CD4-positive, alpha-beta T cell treated with Interferon alpha-2 for 1 hour (primary cell): ENCODE measurements around the gene KLHDC9.
A peak's percentile ranks its signal among the peaks of the same experiment; 100 is the strongest.

Experiments
- DNase-seq, 2 donors: peaks; one replicate each; pipeline ENCODE4 v3.0.0-alpha.2; 2020 to 2022

KLHDC9 gene

DNA sequence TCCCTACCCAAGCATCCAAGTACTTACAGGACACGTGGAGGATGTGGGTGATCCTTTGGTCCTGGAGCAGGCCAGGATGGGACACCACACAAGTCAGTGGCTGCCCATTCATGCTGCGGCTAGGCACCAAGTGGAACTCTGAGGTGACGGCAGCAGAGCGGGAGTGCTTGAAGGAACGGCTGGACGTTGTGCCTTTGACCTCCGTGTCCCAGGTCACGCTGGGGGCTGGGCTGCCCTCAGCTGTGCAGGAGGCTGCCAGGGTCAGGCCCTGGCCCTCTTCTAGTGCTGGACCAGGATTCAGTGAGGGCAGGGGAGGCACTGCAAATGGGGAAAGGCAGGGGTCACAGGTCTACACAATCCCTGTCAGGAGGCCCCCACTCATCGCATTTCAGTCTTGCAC, 20.7 kb upstream of the KLHDC9 start:
- no peak for DNase-seq

DNA sequence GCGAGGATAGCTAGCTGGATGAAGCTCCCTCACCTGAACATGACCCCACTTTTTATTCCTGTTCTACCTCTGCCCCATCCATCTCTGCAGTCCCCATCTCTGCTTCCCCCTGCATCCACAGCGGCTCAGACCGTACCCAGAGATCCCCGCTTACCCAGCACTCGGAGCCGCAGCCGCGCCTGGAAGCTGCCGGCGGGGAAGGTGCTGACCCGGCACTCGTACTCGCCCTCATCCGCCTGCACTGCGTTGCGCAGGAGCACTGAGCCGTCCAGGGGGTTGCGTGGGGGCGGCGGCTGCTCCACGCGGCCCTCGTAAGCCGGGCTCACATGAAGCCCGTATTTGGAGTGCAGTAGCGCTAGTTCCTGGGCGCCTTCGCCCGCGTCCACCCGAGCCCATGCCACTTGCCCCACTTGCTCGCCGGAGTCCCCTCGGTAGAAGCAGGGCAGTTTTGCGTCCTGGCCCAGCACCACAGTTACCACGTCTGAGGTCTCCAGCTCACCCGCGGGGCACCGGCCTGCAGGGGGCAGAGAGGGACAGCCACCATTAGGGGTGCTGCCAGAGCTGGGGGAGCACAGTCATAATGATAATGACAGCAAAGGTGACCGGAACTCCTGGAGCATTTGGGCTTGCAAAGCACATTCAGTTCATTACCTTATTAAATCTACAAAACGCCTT, 18.6 kb upstream of the KLHDC9 start:
- no peak for DNase-seq

DNA sequence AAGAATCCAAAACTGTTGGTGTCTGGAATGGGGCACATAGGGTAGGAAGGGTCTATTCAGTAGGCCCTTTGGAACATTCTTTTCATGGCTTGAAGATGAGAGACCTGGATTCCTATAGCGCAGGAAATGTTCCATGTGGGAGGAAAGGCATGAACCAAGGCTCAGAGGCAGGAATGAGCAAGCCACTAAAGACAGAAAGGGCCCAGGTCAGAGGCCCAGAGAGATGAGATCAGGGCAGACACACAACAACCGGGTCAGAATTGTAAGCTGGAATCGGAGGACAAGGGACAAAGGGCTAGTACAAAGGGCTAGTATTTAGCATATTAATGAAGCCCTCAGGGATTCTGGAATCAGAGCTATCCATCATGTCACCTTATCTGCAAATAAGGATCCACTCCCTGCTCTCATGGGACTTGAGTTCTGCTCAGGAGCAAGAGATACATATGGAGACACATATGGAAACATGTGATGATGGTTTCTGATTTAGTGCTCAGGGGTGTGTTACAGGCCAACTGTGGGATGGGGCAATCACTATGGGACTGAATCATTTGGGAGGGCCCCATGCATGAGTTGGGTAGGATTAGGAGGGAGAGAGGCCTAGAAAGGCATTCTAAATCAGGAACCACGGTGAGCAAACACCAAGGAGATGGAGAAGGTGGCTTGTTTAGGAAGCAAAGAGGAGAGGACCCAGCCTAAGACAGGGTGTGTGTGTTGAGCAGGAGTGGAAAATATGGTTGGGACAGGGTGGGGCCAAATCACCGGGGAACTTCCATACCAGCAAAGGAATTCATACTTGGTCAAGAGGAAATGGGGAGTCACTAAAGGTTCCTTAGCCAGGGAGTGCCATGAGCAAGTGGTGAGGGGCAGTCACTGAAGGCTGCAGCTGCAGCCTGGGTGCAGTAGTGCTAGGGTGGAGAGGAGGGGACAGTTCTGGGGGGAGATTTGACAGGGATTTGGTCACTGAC, 17.4 kb upstream of the KLHDC9 start:
- no peak for DNase-seq

DNA sequence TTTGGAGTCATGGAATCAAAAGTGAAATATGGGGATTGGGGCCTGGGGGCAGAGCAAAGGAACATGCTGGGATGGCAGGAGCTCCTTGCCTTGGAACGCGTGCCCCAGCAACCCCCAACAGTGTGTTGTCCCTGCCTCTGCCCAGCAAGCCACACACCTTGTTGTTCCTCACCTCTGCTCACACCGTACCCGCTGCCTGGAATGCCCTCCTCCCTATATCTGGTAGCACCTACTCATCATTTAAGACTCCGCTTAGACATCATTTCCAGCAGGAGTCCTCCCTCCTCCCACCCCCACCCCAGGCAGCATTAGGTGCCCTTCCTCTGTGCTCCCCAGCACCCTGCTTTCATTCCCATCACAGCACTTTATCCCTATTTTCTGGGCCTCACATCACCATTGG, 16.6 kb upstream of the KLHDC9 start:
- DNase-seq: no peak

DNA sequence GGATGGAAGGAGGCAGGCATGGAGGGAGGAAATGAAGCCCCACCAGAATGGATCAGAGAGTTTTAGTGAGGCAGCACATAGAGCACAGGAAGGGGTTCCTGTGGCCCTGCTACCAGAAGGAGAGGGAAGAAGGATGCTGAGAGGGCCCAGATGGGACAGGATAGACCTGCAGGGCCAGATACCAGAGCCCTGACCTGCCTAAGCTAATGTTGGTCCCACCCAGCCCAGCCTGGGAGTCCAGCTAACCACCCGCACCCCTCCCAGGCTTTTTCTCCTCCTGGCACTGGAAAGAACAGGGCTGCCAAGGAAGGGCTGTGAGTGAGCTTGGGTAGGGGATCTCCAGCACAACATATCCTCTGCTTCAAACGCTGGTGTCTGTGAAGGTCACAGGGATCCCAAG, 15.7 kb upstream of the KLHDC9 start:
- no peak for DNase-seq

DNA sequence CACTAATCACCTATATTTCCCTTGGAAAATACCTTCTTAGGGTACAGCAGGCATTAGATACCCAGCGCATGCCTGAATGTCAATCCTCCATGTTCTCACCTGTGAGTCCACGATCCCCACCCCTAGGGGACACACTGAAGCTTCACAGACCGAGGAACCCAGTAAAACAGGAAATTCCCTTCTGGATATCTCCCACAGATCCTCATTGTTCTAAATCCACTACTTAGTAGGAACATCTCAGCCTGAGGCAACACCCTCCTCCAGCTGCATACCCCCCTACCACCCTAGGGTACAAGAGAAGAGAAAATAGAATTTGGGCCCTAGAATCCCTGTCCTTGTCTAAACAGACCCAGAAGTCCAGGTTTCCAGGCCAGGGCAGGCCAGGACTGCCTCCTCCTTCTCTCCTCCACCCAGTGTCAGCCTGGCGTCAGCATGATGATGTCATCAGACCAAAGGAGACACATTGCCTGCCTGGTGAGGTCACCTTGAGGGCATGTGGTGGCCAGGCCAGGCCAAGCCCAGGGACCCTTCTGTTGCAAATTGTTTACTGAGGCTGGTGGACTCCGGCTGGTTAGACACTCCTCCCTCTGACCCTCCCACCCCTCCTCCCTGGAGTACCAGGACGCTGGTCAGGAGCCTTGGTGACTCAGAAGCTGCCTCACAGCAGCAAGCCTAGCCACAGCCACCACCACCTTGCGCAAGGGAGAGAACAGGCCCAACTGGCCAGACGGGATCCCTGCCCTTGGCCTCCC, 15.0 kb upstream of the KLHDC9 start:
- peak in 1 of 2 donors; percentile 77 for DNase-seq

DNA sequence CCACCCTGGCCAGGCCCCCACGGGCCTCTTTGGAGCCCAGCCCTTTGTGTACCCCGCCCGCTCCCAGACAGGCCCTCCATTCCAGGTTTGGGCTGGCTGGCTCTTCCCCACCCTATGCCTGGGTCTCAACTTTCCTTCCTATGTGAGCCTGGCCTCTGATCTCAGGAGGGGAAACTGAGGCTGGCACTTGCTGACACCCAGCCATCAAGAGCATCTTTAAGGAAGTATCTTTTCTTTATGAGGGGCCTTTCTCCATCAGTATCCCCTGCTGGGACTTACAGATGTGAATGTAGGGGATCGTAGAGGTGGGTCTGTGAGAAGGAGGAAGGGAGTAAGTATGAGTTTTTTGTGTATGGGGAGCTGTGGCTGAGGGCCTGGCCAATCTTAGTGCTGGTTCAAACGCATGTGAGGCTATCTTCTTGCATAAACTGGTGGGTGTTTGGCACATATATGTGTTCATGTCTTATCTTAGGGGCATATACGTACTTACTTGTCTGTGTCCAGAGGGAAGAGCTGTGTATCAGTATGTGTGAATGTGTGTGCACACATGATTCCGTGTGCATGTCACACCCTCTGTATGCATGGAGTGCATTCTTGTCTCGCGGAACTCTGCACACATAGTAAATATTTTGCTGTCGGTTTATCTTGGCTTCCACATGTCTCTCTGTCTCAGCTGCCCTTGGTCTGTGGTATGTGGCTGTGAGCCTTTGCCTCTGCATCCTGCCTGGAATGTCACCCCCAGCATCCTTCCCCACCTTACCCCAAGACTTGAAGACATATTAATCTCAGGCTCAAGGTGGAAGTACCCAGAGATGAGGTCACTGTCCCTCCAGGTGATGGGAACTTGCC, 14.2 kb upstream of the KLHDC9 start:
- DNase-seq: no peak

DNA sequence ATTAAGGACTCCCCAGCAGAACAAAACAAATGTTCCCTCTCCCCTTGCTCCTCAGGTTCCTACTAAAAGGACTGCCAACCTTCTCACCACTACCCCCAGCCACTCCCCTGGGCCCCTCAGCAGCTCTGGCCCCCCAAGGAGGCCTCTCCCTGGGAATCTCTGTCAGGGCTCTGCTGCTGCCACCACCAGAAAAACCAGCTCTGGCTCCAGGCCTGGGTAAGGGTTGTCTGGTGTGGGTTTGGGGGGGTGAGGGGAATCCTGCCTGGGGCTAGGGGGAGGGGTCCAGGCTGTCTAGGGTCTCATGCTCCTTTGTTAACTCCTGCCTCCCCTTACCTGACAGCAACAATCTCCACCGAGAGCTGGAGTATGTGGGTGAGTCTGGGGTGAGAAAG, 13.6 kb upstream of the KLHDC9 start:
- no peak for DNase-seq

DNA sequence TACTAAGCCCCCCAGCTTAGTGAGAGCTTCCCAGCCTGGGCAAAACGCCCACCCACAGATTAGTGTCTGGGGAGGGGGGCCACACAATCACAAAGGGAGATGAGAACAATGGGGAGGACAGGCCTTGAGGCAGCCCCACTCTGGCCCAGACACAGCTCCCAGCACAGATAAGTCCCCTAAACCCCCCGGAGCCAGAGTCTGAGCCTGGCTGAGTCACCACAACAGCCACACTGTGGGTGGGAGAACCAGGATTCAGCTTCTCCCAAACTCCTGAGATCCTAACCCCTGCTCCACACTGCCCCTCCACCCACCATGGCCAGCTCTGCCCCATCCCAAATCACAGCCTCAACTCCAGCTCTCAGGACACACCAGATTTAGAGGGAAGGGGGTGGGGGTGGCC, 13.0 kb upstream of the KLHDC9 start:
- DNase-seq: no peak

DNA sequence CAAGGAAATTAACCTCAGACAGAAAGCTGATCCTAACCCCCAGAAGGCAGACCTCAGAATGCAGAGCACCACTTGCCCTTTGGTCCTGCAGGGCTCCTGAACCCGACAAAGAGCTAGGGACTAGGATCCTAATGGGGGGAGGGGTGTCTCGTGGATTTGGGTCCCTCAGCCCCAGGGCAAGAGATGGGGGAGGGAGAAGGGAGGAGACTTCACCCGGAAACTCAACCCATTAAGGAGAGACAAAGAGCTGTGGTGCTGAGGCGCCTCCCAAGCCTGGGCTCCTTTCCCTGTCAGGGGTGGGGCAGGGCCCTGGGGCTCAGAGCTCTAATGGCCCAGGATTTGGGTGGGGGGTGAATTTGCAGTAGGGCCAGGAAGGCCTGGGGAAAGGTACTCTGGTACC, 11.7 kb upstream of the KLHDC9 start:
- DNase-seq: no peak

DNA sequence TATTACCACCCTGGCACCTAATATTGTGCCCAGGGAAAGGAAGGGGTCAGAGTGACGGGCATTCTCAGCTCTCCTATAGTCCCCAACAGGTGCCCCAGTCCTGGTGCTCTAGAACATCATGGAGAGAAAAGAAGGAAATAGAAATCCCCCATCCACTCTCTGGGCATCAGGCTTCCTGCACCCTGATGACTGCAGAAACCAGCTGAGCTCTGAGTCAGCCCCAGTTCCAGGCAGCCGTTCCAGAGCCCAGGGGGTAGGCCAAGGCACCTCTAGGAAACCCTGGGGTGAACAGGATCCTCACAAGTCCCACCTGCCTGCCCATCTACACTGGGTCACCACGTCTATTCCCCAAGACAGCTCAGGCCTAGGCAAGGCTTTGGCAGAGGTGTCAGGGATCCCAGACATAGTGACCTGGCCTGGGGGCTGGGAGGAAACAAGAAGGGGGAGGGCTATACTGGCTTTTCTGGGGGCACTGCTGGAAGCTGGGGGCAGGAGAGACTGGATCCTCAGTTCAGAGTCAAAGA, 9.5 kb upstream of the KLHDC9 start:
- no peak for DNase-seq

DNA sequence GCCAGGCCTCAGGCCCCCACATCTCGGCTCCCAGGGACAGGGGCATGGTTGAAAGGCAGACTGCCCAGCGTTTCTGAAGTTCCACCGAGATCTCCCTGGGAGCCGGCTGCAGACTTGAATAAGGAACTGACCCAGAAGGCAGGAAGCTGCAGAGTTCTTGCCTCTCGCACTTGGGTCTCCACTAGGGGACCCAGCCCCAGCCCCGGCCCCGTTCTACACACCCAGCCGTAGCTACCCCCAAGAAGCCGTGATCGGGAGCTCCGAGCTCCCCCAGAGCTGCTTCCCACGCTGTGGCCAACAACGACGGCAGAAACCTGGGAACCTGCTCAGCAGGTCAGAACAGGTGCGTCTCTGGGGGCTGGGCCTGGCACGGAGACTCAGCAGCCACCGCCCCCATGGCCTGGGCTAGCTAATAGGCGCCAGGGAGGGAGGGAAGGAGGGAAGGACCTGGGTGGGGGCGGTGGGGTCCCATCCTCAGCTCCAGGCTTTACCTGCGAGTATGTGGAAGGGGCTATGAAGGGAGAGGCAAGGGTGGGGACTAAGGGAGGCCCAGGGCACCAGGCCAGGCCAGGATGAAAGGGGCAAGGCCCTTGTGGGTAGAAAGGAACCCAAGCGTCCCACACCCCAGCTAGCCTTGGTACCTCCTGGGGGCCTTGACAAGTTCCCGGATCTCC, 8.8 kb upstream of the KLHDC9 start, which contains the start of gene NECTIN4:
Gene NECTIN4, minus strand, starts transcription at position 308 of the 674 bp plus-strand sequence. Its CDS starts 262 bp downstream, at position 46.
- no peak for DNase-seq

DNA sequence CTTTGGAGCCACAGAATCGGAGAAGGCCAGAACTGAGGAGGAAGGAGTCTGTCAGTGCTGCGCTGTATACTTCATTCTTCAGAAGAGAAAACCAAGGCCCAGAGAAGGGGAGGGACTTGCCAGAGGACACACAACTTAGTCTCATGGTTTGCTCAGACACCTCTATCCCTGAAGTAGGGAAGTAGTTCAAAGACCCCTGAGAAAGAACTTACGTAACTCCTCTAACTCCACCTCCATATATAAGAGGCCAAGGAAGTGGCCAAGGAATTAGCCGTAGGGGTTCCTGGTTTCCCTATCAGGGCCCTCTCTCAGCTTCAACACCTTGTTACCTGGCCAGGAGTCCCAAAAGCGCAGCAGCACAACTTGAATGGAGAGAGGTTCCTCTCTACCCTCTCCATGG, 8.2 kb upstream of the KLHDC9 start:
- DNase-seq: no peak

DNA sequence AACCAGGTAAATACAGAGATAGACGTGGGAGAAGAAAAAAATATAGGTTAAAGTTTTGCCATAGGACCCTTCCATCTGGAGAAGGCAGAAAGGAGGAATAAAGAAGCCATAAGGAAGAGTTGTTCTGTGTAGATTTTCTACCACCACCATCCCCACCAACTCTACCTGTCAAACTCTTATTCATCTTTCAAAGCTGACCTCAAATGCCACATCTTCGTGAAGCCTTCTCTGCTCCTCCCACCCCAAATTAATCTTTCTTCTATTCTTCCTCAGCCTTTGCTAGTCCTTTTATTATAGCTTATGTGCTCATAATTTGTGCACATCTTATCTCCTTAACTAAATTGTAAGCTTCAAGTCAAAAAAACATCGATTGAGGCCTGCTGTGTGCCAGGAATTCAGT, 7.5 kb upstream of the KLHDC9 start:
- no peak for DNase-seq

DNA sequence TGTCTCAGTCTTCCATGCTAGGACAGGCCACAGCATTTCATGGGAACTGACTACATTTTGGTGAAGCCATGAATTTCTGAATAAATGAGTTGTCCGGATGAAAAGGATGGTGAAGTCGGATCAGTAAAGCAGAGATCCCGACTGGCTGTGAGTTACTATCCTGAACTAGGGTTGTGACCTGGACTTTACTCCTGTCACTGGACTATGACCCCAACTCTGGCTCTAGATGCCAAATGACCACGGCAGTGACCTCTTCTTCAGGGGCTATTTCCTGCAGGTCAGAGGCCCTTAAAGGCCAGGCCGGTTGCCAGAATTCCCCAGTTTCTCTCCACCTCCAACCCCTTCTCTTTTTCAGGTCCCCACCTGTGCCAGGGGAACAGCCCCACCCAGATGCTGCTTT, 7.1 kb upstream of the KLHDC9 start:
- DNase-seq: no peak

DNA sequence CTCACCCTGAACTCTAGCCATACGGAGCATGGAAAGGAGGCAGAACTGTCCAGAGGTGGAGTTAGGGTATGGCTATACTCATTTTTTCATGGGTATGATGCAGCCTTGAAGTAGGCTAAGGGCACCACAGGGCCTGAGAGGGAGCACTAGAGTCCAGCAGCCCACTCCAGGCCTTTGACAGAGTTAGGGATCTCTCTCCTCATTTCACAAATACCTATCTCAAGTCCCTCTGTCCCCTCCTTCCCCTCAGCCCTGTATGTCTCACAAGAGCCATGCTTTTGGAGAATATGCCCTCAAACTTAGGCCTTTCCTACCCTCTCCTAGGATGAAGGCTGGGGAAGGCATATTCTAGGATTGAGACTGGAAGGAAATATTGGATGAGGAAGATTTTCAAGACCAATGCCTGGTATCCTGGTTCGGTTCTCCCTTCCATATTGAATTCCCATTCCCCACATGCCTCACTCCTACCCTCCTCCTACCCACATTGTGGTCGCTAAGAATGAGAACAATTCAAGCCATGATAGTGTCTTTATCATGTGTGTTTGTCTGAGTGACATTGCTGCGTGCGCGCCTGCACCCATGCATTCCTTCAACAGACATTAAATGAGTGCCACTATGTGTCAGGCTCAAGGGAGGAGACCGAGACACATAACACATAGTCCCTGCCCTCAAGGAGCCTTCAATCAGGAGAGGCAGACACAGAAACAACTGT, 6.2 kb upstream of the KLHDC9 start:
- no peak for DNase-seq

DNA sequence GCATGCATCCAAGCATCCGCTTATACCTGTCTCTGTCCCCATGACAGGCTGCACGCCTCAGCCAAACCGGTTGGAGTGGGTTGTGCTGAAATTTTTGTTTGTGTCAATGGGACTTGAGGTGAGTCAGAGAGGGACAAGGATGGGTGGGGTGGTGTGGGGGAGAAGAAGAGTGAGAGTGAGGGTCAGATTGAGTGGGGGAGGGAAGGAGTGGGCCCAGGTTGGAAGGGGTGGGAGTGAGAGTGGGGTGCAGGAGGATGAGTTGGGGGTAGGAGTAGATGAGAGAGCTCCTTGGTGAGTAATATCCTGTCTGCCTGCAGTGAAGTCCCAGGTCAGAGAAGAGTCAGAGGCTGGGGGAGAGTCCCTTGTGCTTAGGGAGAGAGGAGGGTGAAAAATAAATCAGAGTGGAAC, 5.5 kb upstream of the KLHDC9 start:
- DNase-seq: no peak

DNA sequence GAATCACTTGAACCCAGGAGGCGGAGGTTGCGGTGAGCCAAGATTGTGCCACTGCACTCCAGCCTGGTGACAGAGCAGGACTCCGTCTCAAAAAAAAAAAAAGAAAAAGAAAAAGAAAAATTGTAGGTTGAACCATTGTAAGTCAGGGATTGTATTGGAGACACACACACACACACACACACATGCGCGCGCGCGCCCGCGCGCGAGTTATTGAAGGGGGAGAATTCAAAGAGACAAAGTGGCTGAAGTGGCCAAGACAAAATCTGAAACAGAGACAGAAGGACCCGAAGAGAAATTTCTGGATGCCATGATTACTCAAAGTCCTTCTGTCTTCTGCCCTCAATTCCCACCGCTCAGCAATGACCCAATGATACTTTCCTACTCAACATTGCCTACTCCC, 3.7 kb upstream of the KLHDC9 start:
- no peak for DNase-seq

DNA sequence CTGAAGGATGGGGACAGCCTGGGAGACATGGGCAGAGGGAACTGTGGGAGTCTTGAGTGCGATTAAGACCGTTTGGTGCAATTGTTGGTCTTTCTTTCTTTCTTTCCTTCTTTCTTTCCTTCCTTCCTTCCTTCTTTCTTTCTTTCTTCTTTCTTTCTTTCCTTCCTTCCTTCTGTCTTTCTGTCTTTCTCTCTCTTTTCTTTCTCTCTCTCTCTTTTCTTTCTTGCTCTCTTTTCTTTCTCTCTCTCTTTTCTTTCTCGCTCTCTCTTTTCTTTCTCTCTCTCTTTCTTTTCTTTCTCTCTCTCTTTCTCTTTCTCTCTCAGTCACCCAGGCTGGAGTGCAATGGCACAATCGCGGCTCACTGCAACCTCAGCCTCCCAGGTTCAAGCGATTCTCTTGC, 2.9 kb upstream of the KLHDC9 start:
- DNase-seq: no peak

DNA sequence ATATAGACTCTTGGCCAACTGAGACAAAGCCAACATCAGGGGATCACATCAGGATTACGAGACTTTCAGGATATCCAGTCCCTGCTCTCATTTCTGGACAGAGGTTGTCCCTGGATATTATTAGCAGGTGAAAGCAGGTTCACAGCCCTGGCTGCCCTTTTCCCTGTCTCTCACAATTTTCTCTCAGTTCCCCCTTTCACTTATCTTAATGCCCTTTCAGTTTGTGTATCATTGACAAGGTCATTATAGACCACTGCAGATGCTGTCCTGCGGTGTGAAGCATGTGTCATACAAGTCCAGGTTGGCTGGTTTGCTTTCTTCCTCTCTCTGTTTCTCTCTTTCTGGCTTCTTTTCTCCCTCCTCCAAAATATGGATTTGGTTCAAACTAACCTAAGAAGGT, 2.1 kb upstream of the KLHDC9 start:
- no peak for DNase-seq

DNA sequence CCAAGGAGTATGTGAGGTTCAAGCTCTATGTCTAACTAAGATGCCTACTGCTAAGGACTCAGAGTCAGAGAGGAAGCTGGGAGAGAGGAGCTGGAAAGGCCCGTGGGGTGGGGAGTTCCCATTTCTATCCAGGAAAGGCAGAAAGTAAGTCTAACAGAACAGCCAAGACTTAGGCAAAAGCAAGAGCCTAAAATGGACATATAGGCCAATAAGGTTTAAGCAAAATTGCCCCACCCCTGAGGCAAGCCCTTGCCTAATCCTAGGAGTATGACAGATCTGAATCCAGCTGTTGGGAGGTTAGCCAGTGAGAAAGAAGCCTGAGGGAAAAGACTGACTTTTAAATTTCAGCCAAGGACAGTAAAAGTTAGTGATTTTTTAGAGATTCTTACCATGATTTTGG, 1.6 kb upstream of the KLHDC9 start:
- no peak for DNase-seq
